B cell (primary cell): ENCODE results near the gene PRODH2. TPM values are rescaled to one million over a fixed set of nuclear protein-coding genes. Genes with fewer than 3 reads are reported as not detected.

ENCODE experiments used
- ATAC-seq: fragments of 200-7000 bp; cut with Tn5 transposase; one replicate; pipeline ENCODE4 v1.10.0; 2021; ENCODE audit warnings: low read depth, mild to moderate bottlenecking, moderate number of reproducible peaks, moderate library complexity
- CTCF ChIA-PET: fragments of 350-600 bp; sonication (Branson Sonifier 250); formaldehyde crosslinking; loops from one replicate; lab custom pipeline; 2021; ENCODE audit warnings: antibody characterized with exemption, inconsistent platforms; lab: Charles Lee
- POLR2A ChIA-PET: fragments of 350-600 bp; sonication (Branson Sonifier 250); formaldehyde crosslinking; loops from one replicate; lab custom pipeline; 2021; ENCODE audit warnings: antibody characterized with exemption; lab: Charles Lee
- DNase-seq: peaks from one replicate; pipeline ENCODE4 v3.0.0; 2013
- H2AFZ ChIP-seq: 2 replicates; pipeline ENCODE4 v1.6.1; 2012; ENCODE audit warnings: mild to moderate bottlenecking, low read depth, low read length; ENCODE audit not compliant: insufficient read depth, poor library complexity, severe bottlenecking
- H3K27ac ChIP-seq, 2 donors: 1 replicate in 1 of 2; 2 replicates in 1 of 2; pipeline ENCODE4 v1.5.1; 2012 to 2013; ENCODE audit warnings: low read length in 2 of 2, mild to moderate bottlenecking in 2 of 2, moderate library complexity in 1 of 2
- H3K27me3 ChIP-seq, 4 experiments: fragments of 200-600 bp in 1 of 4; sonication (generic) in 1 of 4; replicated peaks in 1 of 4; 1 replicate in 2 of 4; 2 replicates in 2 of 4; pipeline versions ENCODE4 v1.6.1 to v1.7.0; 2013 to 2016; ENCODE audit warnings: low read length in 3 of 4, mild to moderate bottlenecking in 2 of 4, mixed read lengths in 1 of 4, moderate library complexity in 1 of 4; ENCODE audit not compliant: insufficient read depth in 4 of 4, control insufficient read depth in 3 of 4; ENCODE audit errors: control extremely low read depth in 1 of 4
- H3K36me3 ChIP-seq, 2 experiments: replicated peaks in 1 of 2; 1 replicate in 1 of 2; 2 replicates in 1 of 2; pipeline versions ENCODE4 v1.6.1 to v1.7.1; 2013; ENCODE audit warnings: low read length in 1 of 2; ENCODE audit not compliant: insufficient read depth in 2 of 2, control insufficient read depth in 1 of 2; ENCODE audit errors: control extremely low read depth in 1 of 2, extremely low read depth in 1 of 2
- H3K4me1 ChIP-seq, 2 donors: fragments of 200-600 bp in 1 of 2; sonication (generic) in 1 of 2; 1 replicate in 1 of 2; 2 replicates in 1 of 2; pipeline versions ENCODE4 v1.5.1 to v1.6.1; 2013 to 2017; ENCODE audit warnings: low read length in 2 of 2; ENCODE audit not compliant: control insufficient read depth in 2 of 2, insufficient read depth in 2 of 2
- H3K4me2 ChIP-seq: replicated peaks from 2 replicates; pipeline ENCODE3; 2012; ENCODE audit warnings: mild to moderate bottlenecking, low read depth, low read length; ENCODE audit not compliant: poor library complexity, severe bottlenecking
- H3K4me3 ChIP-seq, 5 experiments: fragments of 200-600 bp in 1 of 5; sonication (generic) in 1 of 5; 1 replicate in 3 of 5; 2 replicates in 2 of 5; pipeline versions ENCODE4 v1.5.1 to v1.7.0; 2011 to 2016; ENCODE audit warnings: low read length in 4 of 5, mild to moderate bottlenecking in 4 of 5, low read depth in 2 of 5, control low read depth in 1 of 5, moderate library complexity in 1 of 5; ENCODE audit not compliant: insufficient read depth in 1 of 5; ENCODE audit errors: control extremely low read depth in 1 of 5, extremely low read depth in 1 of 5
- H3K79me2 ChIP-seq: fragments of 200-600 bp; sonication (generic); one replicate; pipeline ENCODE4 v1.6.0; 2016; ENCODE audit warnings: low read length; ENCODE audit not compliant: control insufficient read depth, insufficient read depth
- H3K9ac ChIP-seq: fragments of 200-600 bp; sonication (generic); 2 replicates; pipeline ENCODE4 v1.6.1; 2017; ENCODE audit warnings: mild to moderate bottlenecking, low read length, moderate library complexity
- H3K9me3 ChIP-seq, 3 donors: one replicate each; pipeline versions ENCODE4 v1.6.1 to v1.7.1; 2013; ENCODE audit warnings: low read length in 2 of 3; ENCODE audit not compliant: control insufficient read depth in 2 of 3, insufficient read depth in 1 of 3; ENCODE audit errors: control extremely low read depth in 1 of 3
- H4K20me1 ChIP-seq: 2 replicates; pipeline ENCODE4 v1.6.0; 2012; ENCODE audit warnings: mild to moderate bottlenecking, low read length; ENCODE audit not compliant: insufficient read depth, control insufficient read depth, poor library complexity, severe bottlenecking
- H3K27ac Mint-ChIP-seq: one replicate; pipeline ENCODE4 v1.8.0; 2021; ENCODE audit warnings: mixed read lengths
- H3K27me3 Mint-ChIP-seq: one replicate; pipeline ENCODE4 v1.8.0; 2021; ENCODE audit warnings: mixed read lengths
- H3K4me1 Mint-ChIP-seq: one replicate; pipeline ENCODE4 v1.8.0; 2021; ENCODE audit warnings: mixed read lengths
- H3K4me3 Mint-ChIP-seq: one replicate; pipeline ENCODE4 v1.8.0; 2021; ENCODE audit warnings: mixed read lengths
- H3K9me3 Mint-ChIP-seq: one replicate; pipeline ENCODE4 v1.8.0; 2022; ENCODE audit warnings: mixed read lengths; ENCODE audit not compliant: insufficient read depth
- CTCF ChIP-seq: fragments of 200-600 bp; IDR thresholded peaks from one replicate; pipeline ENCODE4 v1.8.0; 2022; ENCODE audit warnings: antibody characterized with exemption, mild to moderate bottlenecking
- EZH2 ChIP-seq: IDR thresholded peaks from 2 replicates; pipeline ENCODE4 v1.6.1; 2012; ENCODE audit warnings: borderline replicate concordance, low read depth, mild to moderate bottlenecking, moderate library complexity, low read length; ENCODE audit not compliant: insufficient read depth, poor library complexity, severe bottlenecking
- WGBS: methylation state at CpG from one replicate; pipeline ENCODE4 v1.1.5; 2013; ENCODE audit warnings: missing lambda C conversion rate; ENCODE audit not compliant: insufficient coverage; 5-methylcytosine and 5-hydroxymethylcytosine counted together
- intact Hi-C: fragments of 100-400 bp; cut with micrococcal nuclease; formaldehyde crosslinking; loops from one replicate; pipeline ENCODE4 v1.10.0; 2022
- polyA plus RNA-seq: library from polyadenylated mRNA; depleted of rRNA; stranded (reverse); fragments of >200 nt; gene quantifications from 2 replicates; pipeline ENCODE4 v1.2.3, GENCODE V29; 2012
- total RNA-seq, 2 donors: library from RNA; stranded (reverse); fragments of 120-200 nt in 1 of 2; gene quantifications; 1 replicate in 1 of 2; 2 replicates in 1 of 2; pipeline versions ENCODE4 v1.2.3 to v1.2.4, GENCODE V29; 2013 to 2022

The PRODH2 gene
- total and polyA plus RNA-seq, 2 donors (not counting 1 experiment from before 2014, with no cell fraction given): not detected

GRCh38 chr19:35844482-35845214 lies 32.0 kb upstream of the PRODH2 start:
- Histone ChIP-seq H3K4me1 (peaks cover 15 to 32% of the 10 kb centered on the region in 2 donors), H3K27ac (no peak overlapping the region), H3K4me3 (no peak overlapping the region), H3K9me3 (peaks cover 0 to 32% (median 0%) of the 10 kb centered on the region in 3 donors), H3K4me2 (peak overlapping the region; percentile 70), H3K27me3 (peaks cover 0 to 62% (median 33%) of the 10 kb centered on the region in 4 experiments), H3K36me3 (no peaks in the 10 kb centered on the region), H4K20me1 (no peaks in the 10 kb centered on the region), H2AFZ (no peak overlapping the region), H3K9ac (peak overlapping the region; percentile 35), H3K79me2 (no peaks in the 10 kb centered on the region)
- H3K4me1 Mint-ChIP-seq: peaks cover 19% of the 10 kb centered on the region
- intact Hi-C loops: no loop called here
- H3K9me3 Mint-ChIP-seq: peaks cover 4% of the 10 kb centered on the region
- 70% methylated on average over 15 of the region's 16 CpGs for WGBS
- no peak for TF ChIP-seq EZH2
- no peak for TF ChIP-seq CTCF
- DNase-seq (no peak), ATAC-seq (no peak)
- H3K27ac Mint-ChIP-seq: no peak overlapping the region
- ChIA-PET CTCF (interaction anchor here (1.2 kb wide), 1 partner anchor 10 kb away, joined by 3 read pairs; no protein-coding TSS in a partner anchor), POLR2A (no interaction called here)
- peak overlapping the region; percentile 59 for H3K4me3 Mint-ChIP-seq
- peaks cover 56% of the 10 kb centered on the region for H3K27me3 Mint-ChIP-seq
